T-helper 1 cell treated with Interleukin-12 subunit alpha and Interleukin-12 subunit beta and Interleukin-4 antibody, amounts not matched to agents 30 ng/mL and 1 ng/mL, for 36 hours (primary cell): Measurements from ENCODE around the gene EXPH5. TPM values are rescaled to one million over a fixed set of nuclear protein-coding genes. Genes with fewer than 3 reads are reported as not detected.
"Not testable (repeated sequence)": the region's sequence is repeated elsewhere in the genome, so short reads cannot be mapped to it uniquely, and the experiment has no call there.

Experiments used
- intact Hi-C: fragments of 100-400 bp; cut with micrococcal nuclease; formaldehyde crosslinking; loops from one replicate; pipeline ENCODE4 v1.15.1; 2024
- total RNA-seq: library from RNA; stranded (reverse); gene quantifications from 2 replicates; pipeline ENCODE4 v1.2.3, GENCODE V29; 2022

The EXPH5 gene
- total RNA-seq, 1 donor from 2014 or later, result 0.88 TPM

GRCh38 chr11:108601150-108601549 lies 7.6 kb upstream of the EXPH5 start:
- intact Hi-C loops, result no loop called here

- intact Hi-C loops, result no loop called here
Measured at GRCh38 chr11:108599978-108600377, 6.4 kb upstream of the EXPH5 start.

GRCh38 chr11:108597736-108598355 lies 4.3 kb upstream of the EXPH5 start:
- intact Hi-C loops, result no loop called here

GRCh38 chr11:108596701-108597100 lies 3.1 kb upstream of the EXPH5 start:
- intact Hi-C loops, result no loop called here

- intact Hi-C loops, result loop anchor here (1.0 to 5.0 kb wide), 11 partner anchors 55 to 1137 kb away; partner anchors contain the start of genes ACAT1, C11orf65, CUL5 and CWF19L2
Measured at GRCh38 chr11:108593923-108594434, 411 bp upstream of the EXPH5 start.

- intact Hi-C loops, result loop anchor here (1.0 to 5.0 kb wide), 11 partner anchors 56 to 1135 kb away; partner anchors contain the start of genes ACAT1, C11orf65, CUL5 and CWF19L2
Measured at GRCh38 chr11:108592591-108593213, 866 bp downstream of the EXPH5 start.

- intact Hi-C loops, result loop anchor here (2.0 to 5.0 kb wide), 4 partner anchors 57 to 1135 kb away; partner anchors contain the start of genes CUL5 and CWF19L2
Measured at GRCh38 chr11:108591893-108592292, 1.7 kb downstream of the EXPH5 start.

GRCh38 chr11:108589136-108589535 lies 4.4 kb downstream of the EXPH5 start:
- intact Hi-C loops, result no loop called here

GRCh38 chr11:108588287-108588686 lies 5.3 kb downstream of the EXPH5 start:
- intact Hi-C loops, result no loop called here

- intact Hi-C loops, result no loop called here
Measured at GRCh38 chr11:108587109-108587508, 6.5 kb downstream of the EXPH5 start.

GRCh38 chr11:108586600-108586999 lies 7.0 kb downstream of the EXPH5 start:
- intact Hi-C loops, result no loop called here

- intact Hi-C loops, result not testable (repeated sequence)
Measured at GRCh38 chr11:108586185-108586584, 7.4 kb downstream of the EXPH5 start.

GRCh38 chr11:108584973-108585372 lies 8.6 kb downstream of the EXPH5 start:
- intact Hi-C loops, result no loop called here

GRCh38 chr11:108580645-108581044 lies 12.9 kb downstream of the EXPH5 start:
- intact Hi-C loops, result no loop called here

- intact Hi-C loops, result no loop called here
Measured at GRCh38 chr11:108580043-108580442, 13.5 kb downstream of the EXPH5 start.

- intact Hi-C loops, result no loop called here
Measured at GRCh38 chr11:108576523-108576922, 17.0 kb downstream of the EXPH5 start.

- intact Hi-C loops, result no loop called here
Measured at GRCh38 chr11:108574675-108575074, 18.9 kb downstream of the EXPH5 start.

- intact Hi-C loops, result no loop called here
Measured at GRCh38 chr11:108571001-108571400, 22.6 kb downstream of the EXPH5 start.

- intact Hi-C loops, result no loop called here
Measured at GRCh38 chr11:108569896-108570295, 23.7 kb downstream of the EXPH5 start.

GRCh38 chr11:108568195-108568858 lies 25.2 kb downstream of the EXPH5 start:
- intact Hi-C loops, result no loop called here

- intact Hi-C loops, result no loop called here
Measured at GRCh38 chr11:108565653-108566052, 27.9 kb downstream of the EXPH5 start.
